HFF-Myc (cell line): ENCODE measurements around the gene NDUFA3.

Experiments
- DNase-seq: peaks from one replicate; pipeline ENCODE4 v3.0.0-alpha.2; 2011; ENCODE audit warnings: low read depth; ENCODE audit errors: extremely low read depth
- H3K4me3 ChIP-seq: replicated peaks from 2 replicates; pipeline ENCODE4 v1.5.1; 2011; ENCODE audit warnings: low read depth, mild to moderate bottlenecking, control low read depth, low read length
- TF ChIP-seq, protein P1 (sequence below): IDR thresholded peaks from 2 replicates; pipeline ENCODE4 v1.5.1; 2012; ENCODE audit warnings: mild to moderate bottlenecking, low read depth, low read length, control low read depth; ENCODE audit errors: missing control alignments

The NDUFA3 gene

GRCh38 chr19:54138489-54139256, 36.0 kb downstream of the NDUFA3 start:
- DNase-seq, result no peak
- H3K4me3 ChIP-seq, result peak overlapping the region; percentile 77
- TF ChIP-seq, protein P1, sequence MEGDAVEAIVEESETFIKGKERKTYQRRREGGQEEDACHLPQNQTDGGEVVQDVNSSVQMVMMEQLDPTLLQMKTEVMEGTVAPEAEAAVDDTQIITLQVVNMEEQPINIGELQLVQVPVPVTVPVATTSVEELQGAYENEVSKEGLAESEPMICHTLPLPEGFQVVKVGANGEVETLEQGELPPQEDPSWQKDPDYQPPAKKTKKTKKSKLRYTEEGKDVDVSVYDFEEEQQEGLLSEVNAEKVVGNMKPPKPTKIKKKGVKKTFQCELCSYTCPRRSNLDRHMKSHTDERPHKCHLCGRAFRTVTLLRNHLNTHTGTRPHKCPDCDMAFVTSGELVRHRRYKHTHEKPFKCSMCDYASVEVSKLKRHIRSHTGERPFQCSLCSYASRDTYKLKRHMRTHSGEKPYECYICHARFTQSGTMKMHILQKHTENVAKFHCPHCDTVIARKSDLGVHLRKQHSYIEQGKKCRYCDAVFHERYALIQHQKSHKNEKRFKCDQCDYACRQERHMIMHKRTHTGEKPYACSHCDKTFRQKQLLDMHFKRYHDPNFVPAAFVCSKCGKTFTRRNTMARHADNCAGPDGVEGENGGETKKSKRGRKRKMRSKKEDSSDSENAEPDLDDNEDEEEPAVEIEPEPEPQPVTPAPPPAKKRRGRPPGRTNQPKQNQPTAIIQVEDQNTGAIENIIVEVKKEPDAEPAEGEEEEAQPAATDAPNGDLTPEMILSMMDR, result no peak

DNA sequence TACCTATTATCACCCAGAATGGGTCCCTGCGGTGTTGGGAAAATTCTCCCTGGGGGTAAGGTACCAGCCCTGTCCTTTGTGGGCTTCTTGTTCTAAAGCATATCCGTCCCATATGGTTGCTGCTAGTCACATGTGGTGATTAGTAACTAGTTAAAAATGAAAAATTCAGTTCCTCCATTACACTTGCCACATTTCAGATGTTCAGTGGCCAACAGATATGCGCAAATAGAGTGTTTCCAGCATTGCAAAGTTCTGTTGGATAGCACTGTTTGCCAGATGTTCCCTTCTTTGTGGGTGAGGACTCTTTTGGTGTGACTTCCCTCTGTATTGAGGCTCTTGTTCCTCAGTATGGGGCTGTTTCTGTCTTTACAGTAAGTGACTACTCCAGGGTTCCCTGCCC, 38.7 kb downstream of the NDUFA3 start:
- TF ChIP-seq, protein P1, result no peak
- peak; percentile 56 for DNase-seq
- peak overlapping the region; percentile 14; the same call in 1 of the 2 replicates for H3K4me3 ChIP-seq

- no peak overlapping the region for H3K4me3 ChIP-seq
- no peak for DNase-seq
- TF ChIP-seq, protein P1, result no peak
Observed at GRCh38 chr19:54142166-54142780, 39.6 kb downstream of the NDUFA3 start.

DNA sequence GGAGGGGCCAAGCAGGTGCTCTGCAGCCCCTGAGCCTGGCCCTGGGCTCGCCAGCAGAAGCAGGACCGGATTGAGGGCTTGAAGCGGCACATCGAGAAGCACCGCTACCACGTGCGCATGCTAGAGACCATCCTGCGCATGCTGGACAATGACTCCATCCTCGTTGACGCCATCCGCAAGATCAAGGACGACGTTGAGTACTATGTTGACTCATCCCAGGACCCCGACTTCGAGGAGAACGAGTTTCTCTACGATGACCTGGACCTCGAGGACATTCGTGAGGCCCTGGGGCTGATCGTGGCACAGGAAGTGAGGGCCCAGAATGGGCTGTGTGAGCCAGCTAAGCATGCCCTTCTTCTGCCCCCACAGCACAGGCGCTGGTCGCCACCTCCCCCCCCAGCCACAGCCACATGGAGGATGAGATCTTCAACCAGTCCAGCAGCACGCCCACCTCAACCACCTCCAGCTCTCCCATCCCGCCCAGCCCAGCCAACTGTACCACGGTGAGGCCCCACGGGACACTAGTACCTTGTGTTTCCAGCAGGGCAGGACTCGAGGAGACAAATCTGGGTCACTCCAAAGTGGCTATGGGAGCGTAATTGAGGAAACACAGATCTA, 43.0 kb downstream of the NDUFA3 start:
- DNase-seq, result no peak

DNA sequence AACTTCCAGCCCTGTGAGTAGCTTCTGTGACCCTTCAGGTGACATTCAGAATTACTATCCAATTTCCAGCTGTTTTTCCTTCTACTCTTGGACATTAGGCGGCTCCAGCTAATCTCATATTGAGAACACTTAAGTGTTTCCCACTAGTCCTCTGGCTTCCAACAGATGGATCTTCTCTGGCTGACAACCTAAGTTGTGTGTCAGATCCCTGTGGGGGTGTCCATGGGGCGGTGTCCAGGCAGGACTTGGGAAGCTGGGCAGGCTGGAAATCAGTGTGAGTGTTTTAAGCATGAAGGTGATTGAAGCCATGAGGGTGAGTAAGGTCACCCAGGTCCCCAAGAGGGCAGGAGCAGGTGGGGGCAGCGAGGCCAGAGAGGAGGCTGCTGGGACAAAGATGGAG, 45.0 kb downstream of the NDUFA3 start:
- no peak for DNase-seq
- H3K4me3 ChIP-seq, result no peak overlapping the region
- TF ChIP-seq, protein P1, result no peak

More for the DNA sequence above, 43.0 kb downstream of the NDUFA3 start:
- no peak overlapping the region for H3K4me3 ChIP-seq
- TF ChIP-seq, protein P1, result no peak

DNA sequence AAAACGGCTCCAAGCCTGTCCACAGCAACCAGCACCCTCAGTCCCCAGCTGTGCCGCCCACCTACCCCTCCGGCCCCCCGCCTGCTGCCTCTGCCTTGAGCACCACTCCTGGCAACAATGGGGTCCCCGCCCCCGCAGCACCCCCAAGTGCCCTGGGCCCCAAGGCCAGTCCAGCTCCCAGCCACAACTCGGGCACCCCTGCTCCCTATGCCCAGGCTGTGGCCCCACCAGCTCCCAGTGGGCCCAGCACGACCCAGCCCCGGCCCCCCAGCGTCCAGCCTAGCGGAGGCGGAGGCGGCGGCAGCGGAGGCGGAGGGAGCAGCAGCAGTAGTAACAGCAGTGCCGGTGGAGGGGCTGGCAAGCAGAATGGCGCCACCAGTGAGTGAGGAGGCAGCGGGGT, 45.5 kb downstream of the NDUFA3 start:
- DNase-seq, result no peak
- TF ChIP-seq, protein P1, result no peak
- no peak overlapping the region for H3K4me3 ChIP-seq
